K562 (cell line): ENCODE results near the gene IL27RA. TPM values are rescaled to one million over a fixed set of nuclear protein-coding genes. Genes with fewer than 3 reads are reported as not detected.
A peak's percentile ranks its signal among the peaks of the same experiment; 100 is the strongest.

ENCODE experiments used
- CEBPB ChIP-seq: fragments of 450-650 bp; IDR thresholded peaks from 2 replicates; pipeline ENCODE4 v1.6.1; 2016; ENCODE audit warnings: missing genetic modification characterization, missing compliant biosample characterization
- CHD1 ChIP-seq: fragments of 200-600 bp; sonication (generic); IDR thresholded peaks from one replicate; pipeline ENCODE4 v1.6.1; 2012; ENCODE audit warnings: mild to moderate bottlenecking, moderate library complexity, low read length, inconsistent platforms
- CTBP1 ChIP-seq: fragments of 450-650 bp; IDR thresholded peaks from 2 replicates; pipeline ENCODE4 v1.6.1; 2016; ENCODE audit warnings: borderline replicate concordance
- FOSL1 ChIP-seq: fragments of 200-800 bp; sonication (Bioruptor generic); conservative IDR thresholded peaks from 2 replicates; pipeline ENCODE4 v1.6.1; 2016; ENCODE audit warnings: missing genetic modification characterization, missing compliant biosample characterization
- KAT8 ChIP-seq: fragments of 450-650 bp; IDR thresholded peaks from 2 replicates; pipeline ENCODE4 v1.6.1; 2016; ENCODE audit warnings: low read depth, mild to moderate bottlenecking
- SMAD4 ChIP-seq: fragments of 250-450 bp; sonication (Bioruptor Pico); conservative IDR thresholded peaks from 2 replicates; pipeline ENCODE4 v1.8.0; 2021; ENCODE audit warnings: inconsistent platforms, mild to moderate bottlenecking, moderate library complexity
- ZBTB7A ChIP-seq: IDR thresholded peaks from 2 replicates; pipeline ENCODE4 v1.6.1; 2011; ENCODE audit warnings: low read depth, mild to moderate bottlenecking, low read length, moderate library complexity, borderline replicate concordance; ENCODE audit not compliant: control insufficient read depth
- ZNF57 ChIP-seq: fragments of 450-650 bp; formaldehyde crosslinking; IDR thresholded peaks from 2 replicates; pipeline ENCODE4 v1.4.0; 2020; ENCODE audit warnings: mild to moderate bottlenecking, moderate library complexity
- polyA plus RNA-seq, 8 experiments: library from polyadenylated mRNA; depleted of rRNA in 4 of 8; stranded (reverse) in 5 of 8; unstranded in 3 of 8; fragments of >200 nt; fragmentation: Nextera tagmentation in 2 of 8; fragmentation: Illumina TruSeq in 1 of 8; extraction: Ambion mirVana in 2 of 8; extraction: Trizol in 1 of 8; gene quantifications; 2 replicates each; pipeline versions ENCODE4 v1.2.1 to v1.2.3, GENCODE V29; 2011 to 2014; ENCODE audit warnings: inconsistent platforms in 1 of 8, missing spikeins in 1 of 8
- total RNA-seq, 7 experiments: library from RNA; depleted of rRNA in 6 of 7; stranded (reverse); fragments of >200 nt in 6 of 7; fragmentation: Illumina TruSeq in 2 of 7; extraction: Trizol in 2 of 7; gene quantifications; 2 replicates each; pipeline versions ENCODE4 v1.2.1 to v1.2.3, GENCODE V29; 2011 to 2021; ENCODE audit warnings: low replicate concordance in 1 of 7
- TF ChIP-seq, protein P1 (sequence below), 2 experiments: fragments of 450-650 bp in 1 of 2; IDR thresholded peaks; 2 replicates each; pipeline ENCODE4 v1.6.1; 2011 to 2017; ENCODE audit warnings: low read depth in 2 of 2, antibody characterized with exemption in 1 of 2, borderline replicate concordance in 1 of 2, low read length in 1 of 2, mild to moderate bottlenecking in 1 of 2, mixed read lengths in 1 of 2; ENCODE audit not compliant: control insufficient read depth in 1 of 2
- TF ChIP-seq, protein P2 (sequence below), 3 experiments: fragments of 200-800 bp in 1 of 3; fragments of 250-450 bp in 1 of 3; fragments of 450-650 bp in 1 of 3; sonication (Bioruptor Pico) in 1 of 3; sonication (Bioruptor generic) in 1 of 3; formaldehyde crosslinking in 1 of 3; IDR thresholded peaks; 2 replicates each; pipeline versions ENCODE4 v1.6.1 to v1.8.0; 2016 to 2022; ENCODE audit warnings: mild to moderate bottlenecking in 2 of 3, missing genetic modification characterization in 2 of 3, missing compliant biosample characterization in 1 of 3, moderate library complexity in 1 of 3
- TF ChIP-seq, protein P3 (sequence below), 2 experiments: IDR thresholded peaks; 2 replicates each; pipeline ENCODE4 v1.6.1; 2012; ENCODE audit warnings: improper control_type of control experiment in 2 of 2, low read depth in 2 of 2, low read length in 2 of 2, borderline replicate concordance in 1 of 2
- TF ChIP-seq, protein P4 (sequence below): sonication (generic); formaldehyde crosslinking; IDR thresholded peaks from 2 replicates; pipeline ENCODE4 v1.8.0; 2022; ENCODE audit warnings: mild to moderate bottlenecking, missing genetic modification reagents
- TF ChIP-seq, protein P5 (sequence below): fragments of 450-650 bp; IDR thresholded peaks from 2 replicates; pipeline ENCODE4 v1.7.0; 2016; ENCODE audit warnings: borderline replicate concordance

Gene IL27RA
- total and polyA plus RNA-seq, 9 of the 15 experiments (the other 6 are each of a cell fraction or from before 2014, with no cell fraction given), result 1.9 to 15.9 (median 12.0) TPM

DNA sequence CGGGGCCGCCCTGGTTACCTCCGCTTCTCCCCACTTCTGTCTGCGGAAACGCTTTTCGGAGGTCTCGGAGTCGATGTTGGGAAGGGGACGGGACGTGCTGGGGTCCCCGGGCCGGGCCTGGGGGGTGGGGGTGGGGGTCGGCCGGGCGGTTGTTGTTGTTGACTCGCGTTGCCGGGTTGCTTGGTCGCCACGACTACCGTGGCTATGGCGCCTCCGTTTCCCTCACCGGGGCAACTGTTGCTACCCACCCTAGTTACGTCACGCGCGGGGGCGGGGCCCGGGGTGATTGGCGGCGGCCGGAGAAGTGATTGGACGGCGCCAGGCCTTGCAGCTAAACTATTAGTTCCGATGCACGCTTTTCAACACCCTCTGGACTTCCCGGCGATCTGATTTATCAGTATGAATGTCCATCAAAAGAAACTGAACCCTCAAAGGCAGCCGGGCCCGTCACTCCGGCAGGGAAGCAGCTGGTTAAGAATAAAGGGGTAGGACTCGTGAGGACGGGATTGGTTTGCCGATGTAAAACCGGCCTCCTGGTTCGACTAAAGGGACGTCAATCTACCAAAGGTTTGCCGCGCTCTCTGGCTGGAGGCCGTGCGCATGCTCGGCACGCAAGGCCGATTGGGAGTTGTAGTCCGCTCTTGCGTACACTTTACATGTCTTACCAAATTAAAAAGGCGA lies 25.3 kb upstream of the IL27RA start, which contains the start of gene RFX1 (continued):
- TF ChIP-seq, protein P1, sequence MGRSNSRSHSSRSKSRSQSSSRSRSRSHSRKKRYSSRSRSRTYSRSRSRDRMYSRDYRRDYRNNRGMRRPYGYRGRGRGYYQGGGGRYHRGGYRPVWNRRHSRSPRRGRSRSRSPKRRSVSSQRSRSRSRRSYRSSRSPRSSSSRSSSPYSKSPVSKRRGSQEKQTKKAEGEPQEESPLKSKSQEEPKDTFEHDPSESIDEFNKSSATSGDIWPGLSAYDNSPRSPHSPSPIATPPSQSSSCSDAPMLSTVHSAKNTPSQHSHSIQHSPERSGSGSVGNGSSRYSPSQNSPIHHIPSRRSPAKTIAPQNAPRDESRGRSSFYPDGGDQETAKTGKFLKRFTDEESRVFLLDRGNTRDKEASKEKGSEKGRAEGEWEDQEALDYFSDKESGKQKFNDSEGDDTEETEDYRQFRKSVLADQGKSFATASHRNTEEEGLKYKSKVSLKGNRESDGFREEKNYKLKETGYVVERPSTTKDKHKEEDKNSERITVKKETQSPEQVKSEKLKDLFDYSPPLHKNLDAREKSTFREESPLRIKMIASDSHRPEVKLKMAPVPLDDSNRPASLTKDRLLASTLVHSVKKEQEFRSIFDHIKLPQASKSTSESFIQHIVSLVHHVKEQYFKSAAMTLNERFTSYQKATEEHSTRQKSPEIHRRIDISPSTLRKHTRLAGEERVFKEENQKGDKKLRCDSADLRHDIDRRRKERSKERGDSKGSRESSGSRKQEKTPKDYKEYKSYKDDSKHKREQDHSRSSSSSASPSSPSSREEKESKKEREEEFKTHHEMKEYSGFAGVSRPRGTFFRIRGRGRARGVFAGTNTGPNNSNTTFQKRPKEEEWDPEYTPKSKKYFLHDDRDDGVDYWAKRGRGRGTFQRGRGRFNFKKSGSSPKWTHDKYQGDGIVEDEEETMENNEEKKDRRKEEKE (IDR thresholded peaks at IDR 0.05; ENCODE audit: borderline replicate concordance in 1 of 2, control insufficient read depth in 1 of 2, low read depth in 2 of 2, low read length in 1 of 2), result no peak
- TF ChIP-seq CTBP1, result no peak
- no peak for TF ChIP-seq SMAD4
- TF ChIP-seq, protein P2, sequence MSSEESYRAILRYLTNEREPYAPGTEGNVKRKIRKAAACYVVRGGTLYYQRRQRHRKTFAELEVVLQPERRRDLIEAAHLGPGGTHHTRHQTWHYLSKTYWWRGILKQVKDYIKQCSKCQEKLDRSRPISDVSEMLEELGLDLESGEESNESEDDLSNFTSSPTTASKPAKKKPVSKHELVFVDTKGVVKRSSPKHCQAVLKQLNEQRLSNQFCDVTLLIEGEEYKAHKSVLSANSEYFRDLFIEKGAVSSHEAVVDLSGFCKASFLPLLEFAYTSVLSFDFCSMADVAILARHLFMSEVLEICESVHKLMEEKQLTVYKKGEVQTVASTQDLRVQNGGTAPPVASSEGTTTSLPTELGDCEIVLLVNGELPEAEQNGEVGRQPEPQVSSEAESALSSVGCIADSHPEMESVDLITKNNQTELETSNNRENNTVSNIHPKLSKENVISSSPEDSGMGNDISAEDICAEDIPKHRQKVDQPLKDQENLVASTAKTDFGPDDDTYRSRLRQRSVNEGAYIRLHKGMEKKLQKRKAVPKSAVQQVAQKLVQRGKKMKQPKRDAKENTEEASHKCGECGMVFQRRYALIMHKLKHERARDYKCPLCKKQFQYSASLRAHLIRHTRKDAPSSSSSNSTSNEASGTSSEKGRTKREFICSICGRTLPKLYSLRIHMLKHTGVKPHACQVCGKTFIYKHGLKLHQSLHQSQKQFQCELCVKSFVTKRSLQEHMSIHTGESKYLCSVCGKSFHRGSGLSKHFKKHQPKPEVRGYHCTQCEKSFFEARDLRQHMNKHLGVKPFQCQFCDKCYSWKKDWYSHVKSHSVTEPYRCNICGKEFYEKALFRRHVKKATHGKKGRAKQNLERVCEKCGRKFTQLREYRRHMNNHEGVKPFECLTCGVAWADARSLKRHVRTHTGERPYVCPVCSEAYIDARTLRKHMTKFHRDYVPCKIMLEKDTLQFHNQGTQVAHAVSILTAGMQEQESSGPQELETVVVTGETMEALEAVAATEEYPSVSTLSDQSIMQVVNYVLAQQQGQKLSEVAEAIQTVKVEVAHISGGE (CRISPR knock-in tag; IDR thresholded peaks at IDR 0.05), result peak in 1 of 3 experiments; percentile 77; a peak in 2 of 6 replicates
- TF ChIP-seq KAT8, result no peak
- no peak for TF ChIP-seq ZNF57 (CRISPR knock-in tag)
- no peak for TF ChIP-seq FOSL1
- TF ChIP-seq CEBPB, result no peak
- TF ChIP-seq, protein P3, sequence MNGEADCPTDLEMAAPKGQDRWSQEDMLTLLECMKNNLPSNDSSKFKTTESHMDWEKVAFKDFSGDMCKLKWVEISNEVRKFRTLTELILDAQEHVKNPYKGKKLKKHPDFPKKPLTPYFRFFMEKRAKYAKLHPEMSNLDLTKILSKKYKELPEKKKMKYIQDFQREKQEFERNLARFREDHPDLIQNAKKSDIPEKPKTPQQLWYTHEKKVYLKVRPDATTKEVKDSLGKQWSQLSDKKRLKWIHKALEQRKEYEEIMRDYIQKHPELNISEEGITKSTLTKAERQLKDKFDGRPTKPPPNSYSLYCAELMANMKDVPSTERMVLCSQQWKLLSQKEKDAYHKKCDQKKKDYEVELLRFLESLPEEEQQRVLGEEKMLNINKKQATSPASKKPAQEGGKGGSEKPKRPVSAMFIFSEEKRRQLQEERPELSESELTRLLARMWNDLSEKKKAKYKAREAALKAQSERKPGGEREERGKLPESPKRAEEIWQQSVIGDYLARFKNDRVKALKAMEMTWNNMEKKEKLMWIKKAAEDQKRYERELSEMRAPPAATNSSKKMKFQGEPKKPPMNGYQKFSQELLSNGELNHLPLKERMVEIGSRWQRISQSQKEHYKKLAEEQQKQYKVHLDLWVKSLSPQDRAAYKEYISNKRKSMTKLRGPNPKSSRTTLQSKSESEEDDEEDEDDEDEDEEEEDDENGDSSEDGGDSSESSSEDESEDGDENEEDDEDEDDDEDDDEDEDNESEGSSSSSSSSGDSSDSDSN (IDR thresholded peaks at IDR 0.05; ENCODE audit: borderline replicate concordance in 1 of 2, low read depth in 2 of 2, low read length in 2 of 2), result no peak
- TF ChIP-seq ZBTB7A, result peak; percentile 27; the same call in 1 of the 2 replicates
- TF ChIP-seq, protein P4, sequence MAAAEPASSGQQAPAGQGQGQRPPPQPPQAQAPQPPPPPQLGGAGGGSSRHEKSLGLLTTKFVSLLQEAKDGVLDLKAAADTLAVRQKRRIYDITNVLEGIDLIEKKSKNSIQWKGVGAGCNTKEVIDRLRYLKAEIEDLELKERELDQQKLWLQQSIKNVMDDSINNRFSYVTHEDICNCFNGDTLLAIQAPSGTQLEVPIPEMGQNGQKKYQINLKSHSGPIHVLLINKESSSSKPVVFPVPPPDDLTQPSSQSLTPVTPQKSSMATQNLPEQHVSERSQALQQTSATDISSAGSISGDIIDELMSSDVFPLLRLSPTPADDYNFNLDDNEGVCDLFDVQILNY (CRISPR knock-in tag), result 0 out of 2 replicates have a peak, but pooled peaks have one; percentile 67
- no peak for TF ChIP-seq CHD1
- TF ChIP-seq, protein P5, sequence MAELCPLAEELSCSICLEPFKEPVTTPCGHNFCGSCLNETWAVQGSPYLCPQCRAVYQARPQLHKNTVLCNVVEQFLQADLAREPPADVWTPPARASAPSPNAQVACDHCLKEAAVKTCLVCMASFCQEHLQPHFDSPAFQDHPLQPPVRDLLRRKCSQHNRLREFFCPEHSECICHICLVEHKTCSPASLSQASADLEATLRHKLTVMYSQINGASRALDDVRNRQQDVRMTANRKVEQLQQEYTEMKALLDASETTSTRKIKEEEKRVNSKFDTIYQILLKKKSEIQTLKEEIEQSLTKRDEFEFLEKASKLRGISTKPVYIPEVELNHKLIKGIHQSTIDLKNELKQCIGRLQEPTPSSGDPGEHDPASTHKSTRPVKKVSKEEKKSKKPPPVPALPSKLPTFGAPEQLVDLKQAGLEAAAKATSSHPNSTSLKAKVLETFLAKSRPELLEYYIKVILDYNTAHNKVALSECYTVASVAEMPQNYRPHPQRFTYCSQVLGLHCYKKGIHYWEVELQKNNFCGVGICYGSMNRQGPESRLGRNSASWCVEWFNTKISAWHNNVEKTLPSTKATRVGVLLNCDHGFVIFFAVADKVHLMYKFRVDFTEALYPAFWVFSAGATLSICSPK, result no peak
